Measurements from ENCODE around the gene AP3D1.
A peak's percentile ranks its signal among the peaks of the same experiment; 100 is the strongest.
"Not testable (repeated sequence)": the region's sequence is repeated elsewhere in the genome, so short reads cannot be mapped to it uniquely, and the experiment has no call there.

AP3D1 gene

DNA sequence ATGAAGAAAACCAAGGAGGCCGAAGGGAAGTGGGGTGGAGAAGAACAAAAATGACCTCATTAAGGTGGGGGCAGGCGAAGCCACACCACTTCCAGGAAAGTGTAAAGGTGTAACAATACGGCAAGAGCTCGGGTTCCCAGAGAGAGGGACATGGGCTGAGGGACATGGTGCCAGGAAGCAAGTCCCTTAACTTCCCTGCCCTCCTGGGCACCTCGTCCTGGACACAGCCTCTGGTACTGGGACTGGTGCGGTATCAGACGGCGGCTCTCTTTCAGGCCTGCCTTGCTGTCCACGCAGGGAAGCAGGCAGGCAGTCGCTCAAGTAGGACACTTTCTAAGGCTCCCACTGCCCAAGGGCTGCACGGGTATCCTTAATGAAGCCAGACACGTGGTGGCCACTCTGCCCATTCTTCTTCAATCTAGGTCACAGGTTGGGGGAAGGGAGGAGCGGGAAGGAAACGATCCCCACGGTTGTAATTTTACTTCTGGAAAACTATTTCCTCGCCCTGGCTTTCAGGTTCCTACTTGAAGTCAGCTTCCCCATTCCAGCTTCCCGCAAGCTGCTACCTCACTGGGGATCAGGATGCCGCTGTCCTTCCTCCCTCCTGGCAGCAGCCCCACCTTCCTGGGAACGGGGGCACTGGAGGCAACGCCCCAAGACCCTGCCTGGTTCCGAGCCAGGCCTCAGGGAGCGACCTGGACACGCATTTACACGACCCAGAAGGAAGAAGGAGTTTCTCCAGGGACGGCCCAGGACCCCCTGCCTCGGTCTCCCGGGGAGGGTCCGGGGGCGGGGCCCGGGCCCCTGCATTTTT is 1.2 kb downstream of the AP3D1 start:
- DNase-seq = peak; percentile 53

- no peak for DNase-seq
Measured at GRCh38 chr19:2148482-2149135, 2.8 kb downstream of the AP3D1 start.

GRCh38 chr19:2145831-2146241 is 5.5 kb downstream of the AP3D1 start:
- no peak for DNase-seq

DNA sequence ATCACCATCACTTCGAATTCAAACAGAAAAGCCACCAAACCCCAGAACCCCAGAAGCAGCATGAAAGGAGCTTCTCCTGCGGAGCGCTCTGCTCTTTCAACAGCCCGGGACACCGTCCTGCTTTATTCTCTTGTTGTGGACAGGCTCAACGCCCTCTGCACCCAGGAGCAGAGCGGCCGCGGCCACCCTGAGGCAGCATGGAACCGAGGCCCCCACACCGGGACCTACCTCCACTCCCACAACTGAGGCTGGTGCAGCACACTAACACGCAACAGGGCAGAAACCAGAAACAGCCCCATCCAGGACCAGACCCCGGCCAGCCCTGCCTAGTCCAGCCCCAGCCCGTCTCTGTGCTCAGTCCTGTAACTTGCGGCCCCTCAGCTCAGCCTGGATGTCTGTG is 7.2 kb downstream of the AP3D1 start:
- DNase-seq = no peak

- no peak for DNase-seq
Measured at GRCh38 chr19:2142173-2142829, 9.1 kb downstream of the AP3D1 start.

- no peak for DNase-seq
Measured at GRCh38 chr19:2140138-2140569, 11.2 kb downstream of the AP3D1 start.

DNA sequence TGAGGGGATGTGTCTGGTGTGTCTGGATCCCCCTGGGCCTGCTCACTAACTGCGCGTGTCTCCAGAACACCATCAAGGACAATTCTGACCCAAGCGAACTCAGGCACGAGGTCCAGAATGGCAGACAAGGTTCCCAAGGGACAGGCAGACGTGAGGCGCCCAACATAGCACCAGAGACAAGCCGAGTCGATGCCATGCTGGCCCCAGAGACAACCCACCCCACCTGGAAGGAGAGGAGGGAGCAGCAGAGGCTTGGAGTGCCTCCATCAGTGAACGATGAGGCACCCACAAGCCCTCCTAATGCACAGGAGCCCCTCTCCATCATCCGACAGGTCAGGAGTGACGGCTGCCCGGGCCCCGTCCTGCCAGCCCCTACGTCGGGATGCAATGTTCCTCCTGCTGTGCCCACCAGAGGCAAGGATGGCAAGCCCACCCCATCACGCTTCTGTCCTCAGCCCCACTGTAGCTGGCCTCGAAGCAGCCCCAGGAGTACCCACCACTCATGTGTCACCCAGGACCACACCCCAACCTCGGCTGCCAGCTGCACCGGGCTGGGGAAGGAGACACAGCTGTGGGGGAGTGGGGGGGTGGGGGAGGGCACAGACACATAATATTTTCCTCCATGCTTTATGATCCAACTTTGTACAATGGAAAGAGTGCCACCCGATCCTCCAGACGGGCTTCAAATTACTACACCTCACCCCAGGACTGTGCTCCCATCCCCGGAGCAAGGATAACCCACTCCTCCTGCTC is 11.8 kb downstream of the AP3D1 start:
- DNase-seq = no peak

GRCh38 chr19:2138061-2138728 is 13.2 kb downstream of the AP3D1 start:
- no peak for DNase-seq

GRCh38 chr19:2136796-2137195 is 14.6 kb downstream of the AP3D1 start:
- no peak for DNase-seq

GRCh38 chr19:2135474-2136402 is 15.6 kb downstream of the AP3D1 start:
- no peak for DNase-seq

DNA sequence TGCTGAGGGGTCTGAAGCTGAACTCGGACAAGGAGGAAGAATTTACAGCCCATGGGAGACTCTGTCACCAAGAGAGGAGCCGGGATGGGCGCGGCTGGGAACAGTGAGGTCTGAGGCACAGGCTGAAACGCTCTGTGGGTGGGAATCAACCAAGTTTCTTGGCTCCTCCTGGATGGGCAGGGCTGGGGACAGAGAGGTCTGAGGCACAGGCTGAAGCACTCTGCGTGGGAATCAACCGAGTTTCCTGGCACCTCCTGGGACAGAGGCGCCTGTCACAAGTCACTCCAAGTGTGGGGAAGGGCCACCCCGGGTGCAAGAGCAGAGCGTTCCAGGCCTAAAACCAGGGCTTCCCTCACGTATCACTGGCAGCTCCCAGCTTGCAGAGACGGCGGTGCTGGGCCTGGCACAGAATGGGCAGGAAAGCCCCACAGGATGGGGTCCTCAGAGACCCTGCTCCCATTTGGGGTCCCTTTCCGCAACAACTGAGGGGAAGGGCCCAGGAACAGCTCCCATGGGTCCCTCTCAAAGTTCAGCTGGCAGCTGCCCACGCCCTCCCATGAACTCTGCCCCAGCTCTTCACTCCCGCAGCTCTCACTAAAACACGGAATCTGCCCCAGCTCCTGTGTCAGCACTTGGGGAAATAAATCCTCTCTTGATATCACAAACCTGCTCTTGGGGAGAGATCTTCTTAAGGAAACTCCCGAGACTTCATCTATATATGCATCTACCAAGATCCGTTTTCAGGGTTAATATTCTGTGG is 18.5 kb downstream of the AP3D1 start:
- no peak for DNase-seq

GRCh38 chr19:2132191-2132590 is 19.2 kb downstream of the AP3D1 start:
- no peak for DNase-seq

DNA sequence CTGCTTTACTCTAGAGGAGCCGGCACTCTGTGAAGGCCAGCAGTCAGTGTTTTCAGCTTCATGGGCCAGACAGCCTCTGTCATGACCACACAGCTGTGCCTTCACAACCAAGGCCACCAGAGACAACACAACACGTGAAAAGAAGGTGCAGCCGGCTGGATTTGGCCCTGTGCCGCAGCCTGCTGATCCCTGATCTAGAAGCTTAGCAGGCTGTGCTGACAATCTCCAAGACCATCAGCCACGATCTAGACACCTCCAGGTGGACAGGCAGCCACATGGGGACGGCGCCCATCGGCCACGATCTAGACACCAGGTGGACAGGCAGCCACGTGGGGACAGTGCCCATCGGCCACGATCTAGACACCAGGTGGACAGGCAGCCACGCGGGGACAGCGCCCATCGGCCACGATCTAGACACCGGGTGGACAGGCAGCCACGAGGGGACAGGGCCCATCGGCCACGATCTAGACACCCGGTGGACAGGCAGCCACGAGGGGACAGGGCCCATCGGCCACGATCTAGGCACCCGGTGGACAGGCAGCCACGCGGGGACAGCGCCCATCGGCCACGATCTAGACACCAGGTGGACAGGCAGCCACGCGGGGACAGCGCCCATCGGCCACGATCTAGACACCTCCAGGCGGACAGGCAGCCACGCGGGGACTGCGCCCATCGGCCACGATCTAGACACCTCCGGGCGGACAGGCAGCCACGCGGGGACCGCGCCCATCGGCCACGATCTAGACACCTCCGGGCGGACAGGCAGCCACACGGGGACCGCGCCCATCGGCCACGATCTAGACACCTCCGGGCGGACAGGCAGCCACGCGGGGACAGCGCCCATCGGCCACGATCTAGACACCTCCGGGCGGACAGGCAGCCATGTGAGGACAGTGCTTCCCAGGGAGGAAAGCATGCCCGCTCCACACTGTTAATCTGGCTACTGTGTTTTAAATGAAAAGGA is 20.1 kb downstream of the AP3D1 start:
- DNase-seq = not testable (repeated sequence)

GRCh38 chr19:2129892-2130770 is 21.2 kb downstream of the AP3D1 start:
- no peak for DNase-seq

- no peak for DNase-seq
Measured at GRCh38 chr19:2129486-2129885, 21.9 kb downstream of the AP3D1 start.

DNA sequence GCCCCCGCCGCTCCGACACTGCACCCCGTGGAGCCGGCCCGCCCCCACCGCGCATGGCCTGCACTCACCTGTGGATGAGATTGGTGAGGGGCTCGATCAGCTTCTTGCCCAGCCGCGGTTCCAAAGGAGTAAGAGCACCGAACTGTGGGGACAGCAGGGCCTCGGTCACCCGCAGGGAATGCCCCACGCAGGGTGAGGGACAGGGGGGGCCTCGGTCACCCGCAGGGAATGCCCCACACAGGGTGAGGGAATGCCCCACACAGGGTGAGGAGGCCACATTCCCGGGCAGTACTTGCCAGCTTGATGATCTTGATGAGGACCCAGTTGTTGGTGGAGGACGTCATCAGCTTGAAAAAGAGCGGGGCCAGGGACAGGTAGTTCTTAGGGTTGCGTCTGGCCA is 22.3 kb downstream of the AP3D1 start:
- DNase-seq = no peak

- not testable (repeated sequence) for DNase-seq
Measured at GRCh38 chr19:2128252-2128651, 23.1 kb downstream of the AP3D1 start.

GRCh38 chr19:2127758-2128157 is 23.6 kb downstream of the AP3D1 start:
- DNase-seq = no peak

Measured in inflammatory macrophage treated with lipopolysaccharide for 4 hours (primary cell).